ENCODE results near the gene NFE2. TPM values are rescaled to one million over a fixed set of nuclear protein-coding genes. Genes with fewer than 3 reads are reported as not detected.

NFE2 gene
- total RNA-seq, 1 experiment from 2014 or later, result 0.40 TPM

DNA sequence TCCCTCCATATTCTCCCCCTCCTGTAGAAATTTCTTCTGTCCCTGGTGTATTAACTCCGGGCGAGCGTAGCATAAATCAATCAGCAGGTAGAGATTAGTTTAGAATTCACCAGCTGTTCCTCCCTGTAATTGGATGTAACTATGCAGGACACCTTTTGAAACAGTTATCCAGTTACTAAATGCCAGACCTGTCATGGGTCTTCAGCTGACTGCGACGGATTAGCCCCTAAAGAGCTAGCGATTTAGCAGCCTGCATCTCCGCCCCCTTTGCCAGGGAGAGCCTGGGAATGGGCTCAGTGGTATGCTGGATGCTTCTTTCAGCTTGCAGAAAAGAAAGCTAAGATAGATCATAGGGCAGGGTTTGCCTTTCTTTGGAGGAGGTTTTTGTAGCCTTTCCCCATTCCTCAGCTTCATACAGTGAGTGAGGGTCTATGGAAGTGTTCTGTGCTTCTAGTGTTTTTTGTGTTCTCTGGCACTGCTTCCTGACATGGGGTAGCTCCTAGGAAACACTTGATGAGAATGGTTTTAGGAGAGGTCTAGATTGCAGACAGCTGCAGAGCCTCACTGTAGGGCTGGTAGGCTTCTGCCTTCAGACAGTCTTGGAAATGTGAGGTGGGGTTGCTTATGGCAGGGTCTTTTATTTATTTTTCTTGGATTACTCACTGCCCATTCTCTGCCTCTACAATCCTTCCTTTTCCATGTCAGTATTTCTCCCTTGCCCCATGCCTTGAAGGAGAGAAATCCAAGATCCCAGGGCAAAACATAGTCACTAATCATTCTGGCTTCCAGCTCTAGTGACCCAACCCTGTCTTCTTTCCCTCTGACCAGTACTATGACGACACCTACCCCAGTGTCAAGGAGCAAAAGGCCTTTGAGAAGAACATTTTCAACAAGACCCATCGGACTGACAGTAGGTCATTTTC is 40.8 kb upstream of the NFE2 start:
- Mint-ChIP-seq H3K27ac (ENCODE audit: low read depth, unreplicated experiment) (no peak overlapping the region), H3K36me3 (ENCODE audit: insufficient read depth, unreplicated experiment) (peaks cover 76% of the 10 kb centered on the region), H3K4me3 (ENCODE audit: unreplicated experiment) (no peak overlapping the region), H3K9me3 (ENCODE audit: unreplicated experiment) (no peaks in the 10 kb centered on the region), H3K27me3 (ENCODE audit: insufficient read depth, unreplicated experiment) (no peaks in the 10 kb centered on the region), H3K4me1 (ENCODE audit: insufficient read depth, unreplicated experiment) (peaks cover 13% of the 10 kb centered on the region)
- no TSS peak for BruUV-seq (replicated peaks)
- ChIA-PET POLR2A (interaction anchor here (0.8 to 1.3 kb wide), 4 partner anchors 10 to 62 kb away, joined by 3 to 6 read pairs (median 4); partner anchors contain the start of genes CBX5 and HNRNPA1), CTCF (interaction anchor here (0.6 to 2.2 kb wide), 8 partner anchors 13 to 98 kb away, joined by 3 to 10 read pairs (median 4); no protein-coding TSS in a partner anchor)
- no peak for DNase-seq (ENCODE audit: unreplicated experiment)
- intact Hi-C loops (cut with micrococcal nuclease), result no loop called here
- TF ChIP-seq, protein P1, sequence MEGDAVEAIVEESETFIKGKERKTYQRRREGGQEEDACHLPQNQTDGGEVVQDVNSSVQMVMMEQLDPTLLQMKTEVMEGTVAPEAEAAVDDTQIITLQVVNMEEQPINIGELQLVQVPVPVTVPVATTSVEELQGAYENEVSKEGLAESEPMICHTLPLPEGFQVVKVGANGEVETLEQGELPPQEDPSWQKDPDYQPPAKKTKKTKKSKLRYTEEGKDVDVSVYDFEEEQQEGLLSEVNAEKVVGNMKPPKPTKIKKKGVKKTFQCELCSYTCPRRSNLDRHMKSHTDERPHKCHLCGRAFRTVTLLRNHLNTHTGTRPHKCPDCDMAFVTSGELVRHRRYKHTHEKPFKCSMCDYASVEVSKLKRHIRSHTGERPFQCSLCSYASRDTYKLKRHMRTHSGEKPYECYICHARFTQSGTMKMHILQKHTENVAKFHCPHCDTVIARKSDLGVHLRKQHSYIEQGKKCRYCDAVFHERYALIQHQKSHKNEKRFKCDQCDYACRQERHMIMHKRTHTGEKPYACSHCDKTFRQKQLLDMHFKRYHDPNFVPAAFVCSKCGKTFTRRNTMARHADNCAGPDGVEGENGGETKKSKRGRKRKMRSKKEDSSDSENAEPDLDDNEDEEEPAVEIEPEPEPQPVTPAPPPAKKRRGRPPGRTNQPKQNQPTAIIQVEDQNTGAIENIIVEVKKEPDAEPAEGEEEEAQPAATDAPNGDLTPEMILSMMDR (IDR thresholded peaks at IDR 0.05; ENCODE audit: unreplicated experiment), result no peak

DNA sequence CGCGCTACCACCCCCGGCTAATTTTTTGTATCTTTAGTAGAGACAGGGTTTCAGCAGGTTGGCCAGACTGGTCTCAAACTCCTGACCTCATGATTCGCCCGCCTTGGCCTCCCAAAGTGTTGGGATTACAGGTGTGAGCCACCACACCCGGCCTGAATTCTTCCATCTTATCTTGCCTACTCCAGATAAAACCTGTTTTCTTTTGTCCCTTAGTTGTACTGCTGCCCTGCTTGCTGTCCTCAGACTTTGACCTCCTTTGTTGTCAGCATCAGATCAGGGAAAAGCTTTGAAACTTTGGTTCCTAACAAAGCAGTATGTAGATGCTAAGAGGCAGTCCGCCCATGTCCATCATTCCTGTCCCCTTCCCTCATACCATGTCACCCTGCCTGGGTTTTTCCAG is 40.0 kb upstream of the NFE2 start:
- TF ChIP-seq, protein P1 (IDR thresholded peaks at IDR 0.05; ENCODE audit: unreplicated experiment), result no peak
- BruUV-seq (replicated peaks), result no TSS peak
- CTCF ChIA-PET, result interaction anchor here (0.7 to 2.2 kb wide), 5 partner anchors 12 to 45 kb away, joined by 3 to 10 read pairs (median 7); no protein-coding TSS in a partner anchor
- intact Hi-C loops (cut with micrococcal nuclease), result no loop called here
- POLR2A ChIA-PET, result interaction anchor here (0.8 to 1.2 kb wide), 3 partner anchors 11 to 61 kb away, joined by 3 to 6 read pairs (median 5); partner anchors contain the start of genes CBX5 and HNRNPA1
- peaks cover 13% of the 10 kb centered on the region for H3K4me1 Mint-ChIP-seq (ENCODE audit: insufficient read depth, unreplicated experiment)
- H3K27me3 Mint-ChIP-seq (ENCODE audit: insufficient read depth, unreplicated experiment), result no peaks in the 10 kb centered on the region
- no peak for DNase-seq (ENCODE audit: unreplicated experiment)
- H3K36me3 Mint-ChIP-seq (ENCODE audit: insufficient read depth, unreplicated experiment), result peaks cover 68% of the 10 kb centered on the region
- no peak overlapping the region for H3K27ac Mint-ChIP-seq (ENCODE audit: low read depth, unreplicated experiment)
- H3K4me3 Mint-ChIP-seq (ENCODE audit: unreplicated experiment), result no peak overlapping the region
- H3K9me3 Mint-ChIP-seq (ENCODE audit: unreplicated experiment), result no peaks in the 10 kb centered on the region

DNA sequence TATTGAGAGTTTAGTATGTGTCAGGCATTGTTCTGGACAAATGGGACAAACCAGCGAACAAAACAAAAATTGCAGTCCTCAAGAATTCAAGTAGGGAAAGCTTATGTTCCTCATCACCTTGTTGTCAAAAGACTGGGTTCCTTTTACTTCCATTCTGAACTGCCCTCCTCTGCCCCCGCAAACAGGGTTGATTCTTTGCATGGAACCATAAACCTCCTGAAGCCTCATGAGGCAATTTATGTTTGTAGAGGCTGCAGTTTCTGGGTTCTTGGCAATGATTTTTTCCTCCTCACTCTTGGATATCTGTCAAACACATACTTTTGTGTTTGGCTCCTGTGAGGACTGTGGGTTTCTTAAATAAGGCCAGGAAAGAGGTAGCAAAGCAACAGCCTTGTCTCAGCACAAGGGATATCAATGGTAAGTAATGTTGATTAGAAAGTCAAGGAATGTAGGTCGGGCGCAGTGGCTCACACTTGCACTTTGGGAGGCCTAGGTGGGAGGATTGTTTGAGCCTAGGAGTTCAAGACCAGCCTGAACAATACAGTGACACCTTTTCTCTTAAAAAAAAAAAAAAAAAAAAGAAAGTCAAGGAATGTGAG is 38.0 kb upstream of the NFE2 start:
- no peaks in the 10 kb centered on the region for H3K9me3 Mint-ChIP-seq (ENCODE audit: unreplicated experiment)
- H3K27me3 Mint-ChIP-seq (ENCODE audit: insufficient read depth, unreplicated experiment), result no peaks in the 10 kb centered on the region
- CTCF ChIA-PET, result interaction anchor here (0.6 to 5.5 kb wide), 6 partner anchors 8 to 118 kb away, joined by 3 to 38 read pairs (median 6); no protein-coding TSS in a partner anchor
- H3K4me1 Mint-ChIP-seq (ENCODE audit: insufficient read depth, unreplicated experiment), result peaks cover 13% of the 10 kb centered on the region
- no peak overlapping the region for H3K4me3 Mint-ChIP-seq (ENCODE audit: unreplicated experiment)
- POLR2A ChIA-PET, result interaction anchor here (1.1 to 1.5 kb wide), 2 partner anchors 12 to 21 kb away, joined by 3 to 6 read pairs; no protein-coding TSS in a partner anchor
- intact Hi-C loops (cut with micrococcal nuclease), result no loop called here
- no TSS peak for BruUV-seq (replicated peaks)
- no peak for DNase-seq (ENCODE audit: unreplicated experiment)
- TF ChIP-seq, protein P1 (IDR thresholded peaks at IDR 0.05; ENCODE audit: unreplicated experiment), result no peak
- H3K27ac Mint-ChIP-seq (ENCODE audit: low read depth, unreplicated experiment), result no peak overlapping the region
- peaks cover 50% of the 10 kb centered on the region for H3K36me3 Mint-ChIP-seq (ENCODE audit: insufficient read depth, unreplicated experiment)
